Esophagus (tissue), 2 donors: ENCODE measurements around the gene POLR2I. TPM values are rescaled to one million over a fixed set of nuclear protein-coding genes. Genes with fewer than 3 reads are reported as not detected.
"Not testable (repeated sequence)": the region's sequence is repeated elsewhere in the genome, so short reads cannot be mapped to it uniquely, and the experiment has no call there.

ENCODE experiments used
- H3K27ac ChIP-seq, 2 donors: one replicate each; pipeline ENCODE4 v1.5.1; 2013; ENCODE audit warnings: low read depth in 2 of 2, mild to moderate bottlenecking in 2 of 2, inconsistent platforms in 1 of 2, low read length in 1 of 2, moderate library complexity in 1 of 2
- H3K27me3 ChIP-seq, 2 donors: one replicate each; pipeline ENCODE4 v1.6.1; 2013; ENCODE audit warnings: low read length in 2 of 2, control low read depth in 1 of 2, mild to moderate bottlenecking in 1 of 2; ENCODE audit not compliant: insufficient read depth in 2 of 2, control insufficient read depth in 1 of 2
- H3K36me3 ChIP-seq, 2 donors: one replicate each; pipeline ENCODE4 v1.6.1; 2013; ENCODE audit warnings: low read length in 1 of 2; ENCODE audit not compliant: control insufficient read depth in 2 of 2, insufficient read depth in 2 of 2
- H3K4me1 ChIP-seq, 2 donors: one replicate each; pipeline ENCODE4 v1.6.1; 2013; ENCODE audit warnings: low read length in 1 of 2; ENCODE audit not compliant: control insufficient read depth in 2 of 2, insufficient read depth in 2 of 2
- H3K4me3 ChIP-seq, 2 donors: one replicate each; pipeline ENCODE4 v1.5.1; 2013; ENCODE audit warnings: low read length in 2 of 2, mild to moderate bottlenecking in 2 of 2, low read depth in 1 of 2, moderate library complexity in 1 of 2
- H3K9me3 ChIP-seq, 2 donors: one replicate each; pipeline ENCODE4 v1.6.1; 2013; ENCODE audit warnings: mild to moderate bottlenecking in 2 of 2, low read depth in 1 of 2, low read length in 1 of 2, moderate library complexity in 1 of 2; ENCODE audit not compliant: control insufficient read depth in 2 of 2, insufficient read depth in 1 of 2
- WGBS, 2 donors: extraction: QIAGEN DNeasy Blood & Tissue Kit; methylation state at CpG; one replicate each; pipeline ENCODE4 v1.1.7; 2013; 5-methylcytosine and 5-hydroxymethylcytosine counted together
- polyA plus RNA-seq, 2 donors: library from polyadenylated mRNA; stranded (reverse); fragments of 200-250 nt; gene quantifications; one replicate each; pipeline ENCODE4 v1.2.3, GENCODE V29; 2013
- donor health status: healthy with polysubstance abuse.
- donor health status: Bipolar disorder and iron deficiency.

The POLR2I gene
- polyA plus RNA-seq, 2 donors: 66.7 to 77.8 TPM

GRCh38 chr19:36136964-36137686 lies 22.4 kb upstream of the POLR2I start:
- H3K4me3 ChIP-seq: no peak overlapping the region
- H3K36me3 ChIP-seq: peaks cover 0 to under 1% of the 10 kb centered on the region in 2 donors
- WGBS, 2 donors: 40 to 43% methylated on average over 12 of the region's 12 CpGs
- peak overlapping the region; percentile 89 to 99 for H3K27ac ChIP-seq
- peaks cover 0 to 6% of the 10 kb centered on the region in 2 donors for H3K4me1 ChIP-seq
- H3K9me3 ChIP-seq: no peaks in the 10 kb centered on the region
- H3K27me3 ChIP-seq: no peaks in the 10 kb centered on the region

- H3K27ac ChIP-seq: peak overlapping the region in 1 of 2 donors; percentile 69
- not testable (repeated sequence) for H3K36me3 ChIP-seq
These were observed 20.2 kb upstream of the POLR2I start for GRCh38 chr19:36134867-36135266.

GRCh38 chr19:36131221-36131620 lies 16.5 kb upstream of the POLR2I start:
- peak overlapping the region; percentile 91 to 98 for H3K27ac ChIP-seq
- not testable (repeated sequence) for H3K4me1 ChIP-seq

More at GRCh38 chr19:36134867-36135266, 20.2 kb upstream of the POLR2I start:
- H3K27me3 ChIP-seq, H3K4me1 ChIP-seq, H3K4me3 ChIP-seq, H3K9me3 ChIP-seq: not testable (repeated sequence)
- WGBS, 2 donors: 90 to 96% methylated on average over 4 of the region's 4 CpGs

DNA sequence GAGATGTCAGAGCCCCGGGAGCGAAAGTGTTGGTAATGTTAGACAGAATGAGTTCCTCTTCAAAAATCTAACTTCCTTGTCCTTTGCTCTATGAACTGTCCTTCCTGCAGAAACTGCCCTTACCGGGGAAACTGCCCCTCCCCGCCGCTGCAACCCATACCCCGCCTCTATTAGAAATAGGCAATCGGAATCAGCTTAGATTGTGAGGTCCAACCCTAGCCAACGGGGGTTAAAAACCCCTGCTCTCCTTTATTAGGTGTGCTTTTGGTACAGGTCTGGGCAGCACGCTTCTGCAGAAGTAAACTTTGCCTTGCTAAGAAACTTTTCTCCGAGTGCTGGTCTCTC lies 13.7 kb upstream of the POLR2I start:
- Histone ChIP-seq H3K9me3 (no peaks in the 10 kb centered on the region), H3K27ac (peak overlapping the region; percentile 95 to 98), H3K27me3 (no peaks in the 10 kb centered on the region), H3K4me1 (no peaks in the 10 kb centered on the region), H3K4me3 (peak overlapping the region; percentile 18 to 36), H3K36me3 (peaks cover 5% of the 10 kb centered on the region in 2 donors)
- WGBS, 2 donors: 9% methylated on average over 10 of the region's 10 CpGs

More at GRCh38 chr19:36131221-36131620, 16.5 kb upstream of the POLR2I start:
- 46 to 64% methylated on average over 6 of the region's 6 CpGs for WGBS, 2 donors
- not testable (repeated sequence) for H3K4me3 ChIP-seq, H3K9me3 ChIP-seq, H3K27me3 ChIP-seq, H3K36me3 ChIP-seq

DNA sequence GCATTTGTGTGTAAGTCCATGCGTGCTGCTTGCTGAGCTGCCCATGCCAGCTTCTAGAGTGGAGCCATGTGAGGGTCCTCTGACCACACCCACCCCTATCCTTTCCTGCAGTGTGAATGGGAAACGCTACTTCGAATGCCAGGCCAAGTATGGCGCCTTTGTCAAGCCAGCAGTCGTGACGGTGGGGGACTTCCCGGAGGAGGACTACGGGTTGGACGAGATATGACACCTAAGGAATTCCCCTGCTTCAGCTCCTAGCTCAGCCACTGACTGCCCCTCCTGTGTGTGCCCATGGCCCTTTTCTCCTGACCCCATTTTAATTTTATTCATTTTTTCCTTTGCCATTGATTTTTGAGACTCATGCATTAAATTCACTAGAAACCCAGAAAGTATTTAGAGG lies 10.9 kb upstream of the POLR2I start:
- Histone ChIP-seq H3K36me3 (peaks cover 5 to 19% of the 10 kb centered on the region in 2 donors), H3K9me3 (no peaks in the 10 kb centered on the region), H3K27ac (no peak overlapping the region), H3K27me3 (no peaks in the 10 kb centered on the region), H3K4me1 (no peaks in the 10 kb centered on the region), H3K4me3 (no peak overlapping the region)
- WGBS, 2 donors: 64 to 65% methylated on average over 9 of the region's 9 CpGs

- no peaks in the 10 kb centered on the region for H3K27me3 ChIP-seq
- no peak overlapping the region for H3K27ac ChIP-seq
- H3K4me1 ChIP-seq: peaks cover 0 to 2% of the 10 kb centered on the region in 2 donors
- 89 to 91% methylated on average over 49 of the region's 49 CpGs for WGBS, 2 donors
- no peak overlapping the region for H3K4me3 ChIP-seq
- no peaks in the 10 kb centered on the region for H3K9me3 ChIP-seq
- peaks cover 8 to 29% of the 10 kb centered on the region in 2 donors for H3K36me3 ChIP-seq
These were observed 6.9 kb upstream of the POLR2I start for GRCh38 chr19:36121486-36122124.

DNA sequence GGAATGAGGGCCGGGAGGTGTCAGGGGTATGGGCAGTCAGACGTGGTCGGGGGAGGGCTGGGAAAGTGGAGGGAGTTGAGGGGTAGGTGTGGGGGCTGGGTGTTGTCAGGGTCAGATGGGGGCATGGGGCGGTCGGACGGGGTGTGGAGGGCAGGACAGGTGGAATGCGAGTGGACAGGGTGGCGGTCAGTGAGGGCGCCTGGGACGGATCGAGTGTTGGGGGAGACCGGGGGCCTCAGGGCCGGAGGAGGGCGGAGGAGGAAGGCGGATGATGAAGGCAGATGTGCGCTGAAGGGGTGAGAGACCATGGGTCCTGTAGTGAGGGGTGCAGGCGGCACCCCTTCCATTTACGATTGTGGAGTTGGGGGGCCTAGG lies 6.3 kb upstream of the POLR2I start:
- WGBS, 2 donors: 94% methylated on average over 18 of the region's 18 CpGs
- Histone ChIP-seq H3K4me1 (peaks cover 0 to 6% of the 10 kb centered on the region in 2 donors), H3K4me3 (no peak overlapping the region), H3K36me3 (peaks cover 8 to 29% of the 10 kb centered on the region in 2 donors), H3K9me3 (no peaks in the 10 kb centered on the region), H3K27ac (no peak overlapping the region), H3K27me3 (no peaks in the 10 kb centered on the region)

DNA sequence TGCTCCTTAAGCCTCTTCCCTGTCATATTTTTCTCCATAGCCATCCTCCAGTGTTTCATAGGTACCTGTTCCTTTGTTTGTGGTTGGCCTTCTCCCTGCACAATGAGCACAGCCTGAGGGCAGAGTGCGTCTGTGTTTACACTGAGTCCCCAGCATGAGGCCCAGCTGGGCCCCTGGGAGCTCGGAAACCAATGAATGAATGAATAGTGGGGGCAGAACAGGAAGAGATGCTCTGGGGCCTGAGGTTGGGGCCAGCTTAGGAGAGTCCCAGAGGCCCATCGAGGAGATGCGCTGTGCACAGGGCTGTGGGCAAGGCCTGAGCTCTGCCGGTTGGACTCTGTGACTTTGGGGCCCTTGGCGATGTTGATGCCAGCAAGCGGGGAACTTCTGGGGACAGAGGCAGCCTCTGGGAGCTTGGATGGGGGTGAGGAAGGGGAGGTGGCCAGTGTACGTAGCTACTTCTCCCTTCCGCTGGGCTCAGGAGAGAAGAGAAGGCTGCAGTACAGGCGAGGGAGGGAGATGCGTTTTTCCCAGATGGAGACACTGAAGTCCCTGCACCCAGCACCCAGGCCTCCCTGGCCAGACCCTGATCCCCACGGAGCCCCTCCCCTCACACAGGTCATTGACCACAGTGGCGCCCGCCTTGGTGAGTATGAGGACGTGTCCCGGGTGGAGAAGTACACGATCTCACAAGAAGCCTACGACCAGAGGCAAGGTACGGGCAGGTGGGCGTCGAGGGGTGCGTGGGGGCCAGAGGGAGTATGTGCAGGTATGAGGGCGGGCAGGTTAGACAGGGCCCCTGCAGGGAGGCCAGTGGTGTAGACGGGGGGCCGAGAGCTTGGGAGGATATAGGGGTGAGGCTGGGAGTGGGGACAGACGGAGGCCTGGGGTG lies 5.7 kb upstream of the POLR2I start:
- no peak overlapping the region for H3K4me3 ChIP-seq
- no peak overlapping the region for H3K27ac ChIP-seq
- no peaks in the 10 kb centered on the region for H3K27me3 ChIP-seq
- H3K9me3 ChIP-seq: no peaks in the 10 kb centered on the region
- peaks cover 0 to 7% of the 10 kb centered on the region in 2 donors for H3K4me1 ChIP-seq
- 89 to 91% methylated on average over 26 of the region's 26 CpGs for WGBS, 2 donors
- H3K36me3 ChIP-seq: peaks cover 4 to 26% of the 10 kb centered on the region in 2 donors

GRCh38 chr19:36116344-36116637 lies 1.6 kb upstream of the POLR2I start:
- Histone ChIP-seq H3K36me3 (peaks cover 3 to 25% of the 10 kb centered on the region in 2 donors), H3K4me3 (peak overlapping the region; percentile 75 to 79), H3K27me3 (no peaks in the 10 kb centered on the region), H3K4me1 (peaks cover 0 to 18% of the 10 kb centered on the region in 2 donors), H3K9me3 (no peaks in the 10 kb centered on the region), H3K27ac (peak overlapping the region in 1 of 2 donors; percentile 97)
- 91 to 100% methylated on average over 1 of the region's 1 CpG for WGBS, 2 donors
